Mucosa of stomach (tissue), 1 donor: ENCODE data around the gene GABBR2.
"Not testable (repeated sequence)": the region's sequence is repeated elsewhere in the genome, so short reads cannot be mapped to it uniquely, and the experiment has no call there.

Source experiments
- H3K27me3 ChIP-seq: one replicate; pipeline ENCODE4 v1.7.0; 2013; ENCODE audit warnings: mild to moderate bottlenecking, low read length; ENCODE audit not compliant: control insufficient read depth, insufficient read depth
- H3K36me3 ChIP-seq: one replicate; pipeline ENCODE4 v1.7.0; 2013; ENCODE audit warnings: low read length; ENCODE audit not compliant: control insufficient read depth, insufficient read depth
- H3K4me1 ChIP-seq: one replicate; pipeline ENCODE4 v1.7.0; 2013; ENCODE audit warnings: mild to moderate bottlenecking, low read length; ENCODE audit not compliant: control insufficient read depth, insufficient read depth
- H3K4me3 ChIP-seq: one replicate; pipeline ENCODE4 v1.7.0; 2013; ENCODE audit warnings: low read length
- H3K9ac ChIP-seq: one replicate; pipeline ENCODE4 v1.7.0; 2013; ENCODE audit warnings: mild to moderate bottlenecking, low read length, moderate library complexity
- H3K9me3 ChIP-seq: one replicate; pipeline ENCODE4 v1.7.0; 2013; ENCODE audit warnings: mild to moderate bottlenecking, low read length, moderate library complexity; ENCODE audit not compliant: control insufficient read depth
- donor health status: Pancreatic carcinoma.

The GABBR2 gene

DNA sequence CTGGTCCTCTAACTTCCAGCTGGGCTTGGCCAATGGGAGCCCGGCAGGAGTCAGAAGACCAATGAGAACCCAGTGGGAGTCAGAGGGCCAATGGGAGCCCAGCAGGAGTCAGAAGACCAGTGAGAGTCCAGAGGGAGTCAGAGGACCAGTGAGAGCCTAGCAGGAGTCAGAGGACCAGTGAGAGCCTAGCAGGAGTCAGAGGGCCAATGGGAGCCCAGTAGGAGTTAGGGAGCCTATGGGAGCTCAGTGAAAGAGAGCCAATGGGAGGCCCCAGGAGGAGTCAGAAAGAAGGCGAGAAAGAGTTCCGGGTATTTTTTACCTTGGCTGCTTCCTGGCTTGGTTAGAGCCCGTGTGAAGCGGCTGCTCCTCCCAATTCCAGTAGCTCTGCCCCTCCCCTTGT is 191.0 kb downstream of the GABBR2 start:
- Histone ChIP-seq H3K27me3 (no peaks in the 10 kb centered on the region), H3K9ac (no peak overlapping the region), H3K36me3 (no peaks in the 10 kb centered on the region), H3K4me1 (no peaks in the 10 kb centered on the region), H3K9me3 (no peaks in the 10 kb centered on the region), H3K4me3 (no peak overlapping the region)

DNA sequence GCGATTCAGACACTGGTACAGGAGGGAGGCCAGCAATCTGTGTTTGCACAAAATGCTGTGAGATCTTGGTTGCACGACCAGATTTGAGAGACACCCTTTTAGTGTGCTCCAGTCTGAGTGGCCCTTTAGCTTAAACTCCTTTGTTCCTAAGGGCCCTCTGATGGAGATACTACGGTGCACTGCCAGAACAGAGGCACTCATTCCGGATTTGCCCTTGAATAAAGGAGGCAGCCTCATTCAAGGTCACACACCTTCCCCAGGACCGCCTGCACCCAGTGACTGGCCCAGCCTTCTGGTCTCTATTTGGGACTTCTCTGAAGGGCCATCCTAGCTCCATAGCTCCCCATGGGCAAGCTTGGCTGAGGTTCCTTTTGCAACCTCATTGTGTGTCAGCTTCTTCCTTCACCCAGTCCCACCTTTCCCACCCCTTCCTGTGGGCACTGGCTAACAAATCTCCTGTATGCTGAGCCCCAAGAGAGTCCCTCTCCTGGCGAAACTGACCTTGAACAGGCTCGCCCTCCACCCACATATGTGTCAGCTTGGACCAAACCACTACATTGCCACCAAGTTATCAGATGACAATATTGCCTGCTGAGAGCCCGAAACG is 191.7 kb downstream of the GABBR2 start:
- H3K4me1 ChIP-seq = no peaks in the 10 kb centered on the region

DNA sequence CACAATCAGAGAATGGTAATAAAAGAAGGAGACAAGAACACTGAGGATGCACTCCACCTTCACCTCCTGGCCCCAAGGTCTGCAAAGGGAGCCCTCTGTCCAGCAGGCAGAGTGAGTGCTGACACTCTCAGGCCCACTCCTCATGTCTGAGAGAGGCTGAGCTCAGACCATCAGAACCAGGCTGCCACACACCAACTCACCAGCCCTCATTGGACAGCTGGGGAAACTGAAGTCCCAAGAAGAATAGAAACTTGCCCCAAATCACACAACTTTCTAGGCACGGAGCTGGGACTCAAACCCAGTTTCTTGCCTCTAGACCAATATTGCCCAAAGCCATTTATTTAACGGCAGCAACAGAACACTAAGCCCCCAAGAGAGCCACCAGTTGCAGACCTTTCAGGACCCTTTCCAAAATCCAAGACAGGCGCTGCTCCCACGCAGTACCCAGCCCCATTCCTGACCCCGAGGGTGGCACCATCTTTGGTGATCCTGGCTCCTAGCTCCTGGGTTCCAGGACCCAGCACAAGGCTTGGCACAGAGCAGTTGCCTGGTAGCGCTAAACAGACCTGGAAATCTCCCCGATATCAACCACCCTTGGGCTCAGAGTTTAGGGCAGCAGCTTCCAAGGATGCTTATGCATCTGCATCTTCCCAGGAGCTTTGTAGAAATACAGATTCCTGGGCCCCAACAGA is 192.4 kb downstream of the GABBR2 start:
- Histone ChIP-seq H3K4me1 (no peaks in the 10 kb centered on the region), H3K9me3 (no peaks in the 10 kb centered on the region), H3K9ac (no peak overlapping the region), H3K36me3 (no peaks in the 10 kb centered on the region), H3K27me3 (no peaks in the 10 kb centered on the region), H3K4me3 (no peak overlapping the region)

More for the DNA sequence above, 191.7 kb downstream of the GABBR2 start:
- Histone ChIP-seq H3K9ac (no peak overlapping the region), H3K36me3 (no peaks in the 10 kb centered on the region), H3K4me3 (no peak overlapping the region), H3K27me3 (no peaks in the 10 kb centered on the region), H3K9me3 (no peaks in the 10 kb centered on the region)

- H3K27me3 ChIP-seq = no peaks in the 10 kb centered on the region
- no peaks in the 10 kb centered on the region for H3K9me3 ChIP-seq
- H3K4me1 ChIP-seq = no peaks in the 10 kb centered on the region
- no peak overlapping the region for H3K4me3 ChIP-seq
- no peaks in the 10 kb centered on the region for H3K36me3 ChIP-seq
- H3K9ac ChIP-seq = no peak overlapping the region
These were observed 193.1 kb downstream of the GABBR2 start for GRCh38 chr9:98515506-98516204.

GRCh38 chr9:98514841-98515240 is 193.9 kb downstream of the GABBR2 start:
- no peaks in the 10 kb centered on the region for H3K9me3 ChIP-seq
- H3K4me3 ChIP-seq = no peak overlapping the region
- H3K4me1 ChIP-seq = no peaks in the 10 kb centered on the region
- no peak overlapping the region for H3K9ac ChIP-seq
- H3K36me3 ChIP-seq = no peaks in the 10 kb centered on the region
- H3K27me3 ChIP-seq = no peaks in the 10 kb centered on the region

- H3K9ac ChIP-seq, H3K36me3 ChIP-seq, H3K27me3 ChIP-seq, H3K9me3 ChIP-seq, H3K4me3 ChIP-seq, H3K4me1 ChIP-seq: not testable (repeated sequence)
These were observed 200.4 kb downstream of the GABBR2 start for GRCh38 chr9:98508217-98508919.

- Histone ChIP-seq H3K9me3 (no peaks in the 10 kb centered on the region), H3K36me3 (no peaks in the 10 kb centered on the region), H3K4me1 (no peaks in the 10 kb centered on the region), H3K4me3 (no peak overlapping the region), H3K9ac (no peak overlapping the region), H3K27me3 (no peaks in the 10 kb centered on the region)
These were observed 202.2 kb downstream of the GABBR2 start for GRCh38 chr9:98506422-98507054.

DNA sequence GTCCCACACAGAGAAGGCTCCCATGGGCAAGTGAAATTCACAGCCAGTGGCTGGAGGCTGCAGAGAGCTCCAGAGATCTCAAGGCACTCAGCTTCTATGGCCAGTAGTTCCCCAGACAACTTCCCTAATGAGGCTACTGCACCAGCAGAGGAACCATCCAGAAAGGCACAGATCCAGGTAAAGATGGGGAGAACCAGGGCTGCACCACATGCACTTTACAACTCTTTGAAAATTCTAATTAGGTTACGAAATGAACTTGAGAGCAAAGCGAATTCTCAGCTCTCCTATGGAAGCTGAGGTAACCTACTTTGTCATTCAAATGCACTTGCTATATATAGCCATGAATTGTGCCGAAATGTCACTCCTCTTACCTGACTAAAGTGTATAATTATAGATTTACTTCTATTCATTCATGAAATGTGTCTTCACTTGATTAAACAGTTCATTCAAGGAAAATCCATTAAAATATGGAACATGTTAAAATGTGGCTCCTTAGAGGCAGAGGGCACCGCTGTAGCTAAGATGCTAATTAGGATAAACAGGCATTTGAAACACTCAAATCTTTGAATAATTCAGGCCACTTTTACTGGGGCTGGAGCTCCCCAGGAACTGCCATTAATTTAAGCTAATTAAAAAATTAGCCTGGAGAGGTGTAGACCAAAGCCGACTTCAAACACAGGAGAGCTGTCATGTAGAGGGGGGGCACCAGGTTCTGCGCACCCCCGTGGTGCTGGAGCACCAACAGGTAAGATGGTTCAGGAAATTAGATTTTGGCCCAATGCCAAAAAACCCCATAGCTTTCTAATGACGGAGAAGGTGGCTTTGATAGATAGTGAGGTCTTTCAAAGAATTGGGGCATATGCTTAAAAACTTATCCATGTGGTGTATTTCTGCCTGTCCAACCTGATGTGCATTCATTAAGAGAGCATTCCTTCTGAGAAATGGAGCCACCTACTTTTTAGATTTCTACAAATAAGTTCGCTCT is 204.1 kb downstream of the GABBR2 start:
- Histone ChIP-seq H3K9me3 (no peaks in the 10 kb centered on the region), H3K9ac (no peak overlapping the region), H3K4me3 (no peak overlapping the region), H3K27me3 (no peaks in the 10 kb centered on the region), H3K36me3 (no peaks in the 10 kb centered on the region), H3K4me1 (no peaks in the 10 kb centered on the region)

DNA sequence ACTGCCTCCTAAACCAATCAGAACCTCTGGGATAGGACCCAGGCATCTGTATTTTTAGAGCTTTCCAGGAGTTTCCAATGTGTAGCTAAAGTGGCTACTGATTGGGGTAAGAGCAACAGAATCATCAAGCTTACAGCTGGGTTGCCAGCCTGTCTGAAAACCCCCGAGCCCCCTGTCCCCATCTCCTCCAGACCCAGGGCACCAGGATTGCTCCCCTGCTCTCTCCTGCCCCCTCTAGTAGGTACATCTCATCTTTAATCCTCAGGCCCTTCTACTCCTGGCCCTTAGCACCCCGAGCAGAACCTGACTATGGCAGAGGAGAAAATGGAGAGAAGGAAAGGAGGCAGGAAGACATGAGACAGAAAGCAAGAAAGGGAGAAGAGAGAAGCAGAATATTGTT is 204.9 kb downstream of the GABBR2 start:
- no peaks in the 10 kb centered on the region for H3K27me3 ChIP-seq
- H3K9me3 ChIP-seq = no peaks in the 10 kb centered on the region
- H3K4me1 ChIP-seq = no peaks in the 10 kb centered on the region
- H3K9ac ChIP-seq = no peak overlapping the region
- H3K36me3 ChIP-seq = no peaks in the 10 kb centered on the region
- no peak overlapping the region for H3K4me3 ChIP-seq

- Histone ChIP-seq H3K4me3 (no peak overlapping the region), H3K27me3 (no peaks in the 10 kb centered on the region), H3K9me3 (no peaks in the 10 kb centered on the region), H3K4me1 (no peaks in the 10 kb centered on the region), H3K36me3 (no peaks in the 10 kb centered on the region), H3K9ac (no peak overlapping the region)
These were observed 205.8 kb downstream of the GABBR2 start for GRCh38 chr9:98502976-98503325.

DNA sequence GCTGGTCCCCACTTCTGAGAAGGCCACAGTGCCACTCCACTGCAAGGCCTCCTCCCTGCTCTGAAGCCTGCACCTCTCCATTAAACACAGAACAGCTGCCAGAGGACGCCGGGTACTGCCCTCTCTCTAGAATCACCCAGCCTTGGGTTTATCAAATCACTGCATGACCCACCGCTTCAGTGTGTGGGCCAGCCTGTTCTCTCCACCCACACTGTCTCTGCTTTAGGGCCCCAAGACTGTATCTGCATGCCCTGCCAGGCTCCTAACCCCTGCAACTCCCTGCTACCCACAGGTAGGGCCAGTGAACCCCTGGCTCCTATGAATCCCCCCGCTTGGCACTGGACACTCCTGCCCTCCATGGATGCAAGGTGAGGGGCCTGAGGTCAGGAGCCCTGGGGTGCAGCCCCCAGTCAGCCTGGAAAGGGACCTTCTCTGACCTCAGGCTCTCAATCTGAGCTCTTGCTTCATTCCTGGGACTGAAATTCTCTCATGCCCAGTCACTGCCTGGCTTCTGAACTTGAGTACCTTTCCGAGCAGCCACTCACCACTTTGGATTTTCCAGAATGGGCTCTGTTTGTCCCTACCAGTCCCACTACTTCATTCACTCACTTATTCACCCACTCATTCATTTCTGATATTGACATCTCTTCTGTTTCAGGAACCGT is 206.3 kb downstream of the GABBR2 start:
- Histone ChIP-seq H3K4me1 (no peaks in the 10 kb centered on the region), H3K9me3 (no peaks in the 10 kb centered on the region), H3K4me3 (no peak overlapping the region), H3K9ac (no peak overlapping the region), H3K36me3 (no peaks in the 10 kb centered on the region), H3K27me3 (no peaks in the 10 kb centered on the region)
